Ovary (tissue), 3 donors: Measurements from ENCODE around the gene KHDC4.

ENCODE experiments used
- CTCF ChIP-seq, 3 donors: fragments of 450-650 bp in 2 of 3; fragments of 200-600 bp in 1 of 3; IDR thresholded peaks; one replicate each; pipeline versions ENCODE4 v1.5.1 to v1.8.0; 2016 to 2022; ENCODE audit warnings: antibody characterized with exemption in 3 of 3, mild to moderate bottlenecking in 1 of 3
- EP300 ChIP-seq: sonication (generic); formaldehyde crosslinking; IDR thresholded peaks from one replicate; pipeline ENCODE4 v1.6.1; 2017; ENCODE audit warnings: antibody characterized with exemption
- POLR2A ChIP-seq: fragments of 450-650 bp; IDR thresholded peaks from one replicate; pipeline ENCODE4 v1.6.1; 2017; ENCODE audit warnings: antibody characterized with exemption, mild to moderate bottlenecking, moderate library complexity
- donor health status: DM: no; HTN: no; CAD: no.

- TF ChIP-seq EP300 (no peak), CTCF (IDR thresholded peaks at IDR 0.05) (no peak), POLR2A (no peak)
These were observed 41.3 kb upstream of the KHDC4 start for GRCh38 chr1:155975375-155976061.
